Measurements from ENCODE around the gene TNS4. TPM values are rescaled to one million over a fixed set of nuclear protein-coding genes. Genes with fewer than 3 reads are reported as not detected.
A peak's percentile ranks its signal among the peaks of the same experiment; 100 is the strongest.

Gene TNS4
- total and polyA plus RNA-seq, 2 of the 4 experiments (the other 2 are of a cell fraction): not detected

DNA sequence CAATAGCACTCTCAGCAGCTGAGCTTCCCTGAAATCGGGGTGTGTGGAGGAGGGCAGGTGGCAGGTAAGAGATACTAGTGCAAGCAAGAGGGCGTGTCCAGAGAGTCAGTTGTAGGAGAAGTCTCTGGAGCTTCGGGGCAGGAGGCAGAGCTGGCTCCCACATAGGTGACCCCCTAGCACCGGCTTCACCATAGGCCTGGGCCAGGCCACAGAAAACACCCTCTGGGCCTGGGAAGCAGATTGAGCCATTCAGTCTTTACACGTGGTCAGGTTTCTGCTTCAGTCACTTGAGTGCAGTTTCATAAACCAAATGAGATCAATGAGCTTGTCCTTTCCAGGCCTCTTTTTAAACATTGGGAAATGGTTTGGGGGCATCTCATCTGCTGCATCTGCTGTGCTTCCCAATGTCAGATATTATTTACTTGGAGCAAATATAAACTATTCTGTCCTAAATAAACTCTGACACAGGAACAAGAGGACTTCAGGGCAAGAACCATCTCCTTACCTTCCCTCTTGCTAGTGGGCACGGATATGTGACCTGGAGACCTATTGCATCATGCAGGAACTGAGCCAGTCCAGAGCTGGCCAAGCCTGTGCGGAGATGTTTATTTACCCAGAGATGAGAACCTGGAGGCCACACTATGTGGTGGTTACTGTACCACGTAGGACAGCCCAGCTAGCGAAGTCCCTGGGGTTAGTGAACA lies 47.7 kb upstream of the TNS4 start:
- Histone ChIP-seq H2BK5ac (ENCODE audit: low read depth, low read length, poor library complexity, severe bottlenecking) (peak overlapping the region; percentile 100), H3K36me3 (ENCODE audit: control insufficient read depth, insufficient read depth, low read length) (no peaks in the 10 kb centered on the region), H4K91ac (ENCODE audit: insufficient read depth, low read depth, low read length) (peak overlapping the region; percentile 100), H2BK120ac (ENCODE audit: low read depth, low read length) (peak overlapping the region; percentile 100), H3K9me1 (ENCODE audit: insufficient read depth, low read length) (peaks cover 47% of the 10 kb centered on the region), H2BK20ac (ENCODE audit: low read depth, low read length) (peak overlapping the region; percentile 100), H2AK5ac (ENCODE audit: low read depth, low read length) (peak overlapping the region; percentile 100), H3K4me1 (ENCODE audit: control insufficient read depth, insufficient read depth, low read length) (peaks cover 54% of the 10 kb centered on the region), H3K27me3 (ENCODE audit: control insufficient read depth, insufficient read depth, low read length) (no peaks in the 10 kb centered on the region), H2BK15ac (ENCODE audit: low read depth, low read length) (peak overlapping the region; percentile 100), H3K9ac (ENCODE audit: low read depth, low read length) (peak overlapping the region; percentile 89), H3K18ac (ENCODE audit: low read depth, low read length) (peak overlapping the region; percentile 100), H2AFZ (replicated peaks; ENCODE audit: low read length, poor library complexity) (peak overlapping the region; percentile 64), H3K4ac (ENCODE audit: low read depth, low read length) (peak overlapping the region; percentile 100), H3K14ac (replicated peaks; ENCODE audit: low read depth, low read length) (peak overlapping the region; percentile 99), H3K79me1 (ENCODE audit: low read depth in 1 of 2, low read length in 2 of 2) (peaks cover 12 to 44% of the 10 kb centered on the region in 2 experiments; a peak in 3 of 4 replicates), H2AK9ac (replicated peaks; ENCODE audit: low read depth, low read length, poor library complexity) (peak overlapping the region; percentile 97), H3K56ac (ENCODE audit: extremely low read depth, insufficient read depth, low read length) (peak overlapping the region; percentile 99), H3K4me2 (ENCODE audit: low read depth, low read length) (no peak overlapping the region), H4K8ac (ENCODE audit: low read depth in 2 of 2, low read length in 2 of 2) (peak overlapping the region; percentile 97), H3K4me3 (ENCODE audit: insufficient read depth, low read depth, low read length) (no peak overlapping the region), H3K9me3 (ENCODE audit: control insufficient read depth, insufficient read depth, low read length) (no peaks in the 10 kb centered on the region), H4K20me1 (ENCODE audit: insufficient read depth, low read length) (no peaks in the 10 kb centered on the region), H3K27ac (ENCODE audit: insufficient read depth, low read length) (peak overlapping the region; percentile 98), H4K5ac (ENCODE audit: low read depth, low read length) (peak overlapping the region; percentile 99), H3K23ac (ENCODE audit: low read depth, low read length) (peak overlapping the region; percentile 99)
- in situ Hi-C loops (cut with MboI; ENCODE audit: low sequenced_read_pairs): no loop called here
- 0 out of 2 replicates have a peak, but pooled peaks have one; percentile 3 for TF ChIP-seq RAD21 (IDR thresholded peaks at IDR 0.05; ENCODE audit: low read length)
- no peak for TF ChIP-seq RFX5 (IDR thresholded peaks at IDR 0.05; ENCODE audit: low read depth, low read length)
- 0 out of 2 replicates have a peak, but pooled peaks have one; percentile 9 for TF ChIP-seq CHD1 (IDR thresholded peaks at IDR 0.05; ENCODE audit: low read depth, low read length)
- peak; percentile 99 for TF ChIP-seq CEBPB (IDR thresholded peaks at IDR 0.05; ENCODE audit: low read depth, low read length)
- TF ChIP-seq BHLHE40 (IDR thresholded peaks at IDR 0.05; ENCODE audit: low read depth, low read length): peak; percentile 24; the same call in 1 of the 2 replicates
- TF ChIP-seq POLR2A (IDR thresholded peaks at IDR 0.05; ENCODE audit: low read depth, low read length): peak; percentile 22; the same call in 1 of the 2 replicates
- TF ChIP-seq RCOR1 (IDR thresholded peaks at IDR 0.05; ENCODE audit: insufficient replicate concordance, low read length): no peak
- peak; percentile 9; the same call in 1 of the 2 replicates for TF ChIP-seq NFE2L2 (IDR thresholded peaks at IDR 0.05; ENCODE audit: low read depth, low read length)
- TF ChIP-seq FOS (IDR thresholded peaks at IDR 0.05; ENCODE audit: low read depth, low read length): peak; percentile 62; the same call in 1 of the 2 replicates
- CTCF ChIA-PET: interaction anchor here (0.8 to 3.3 kb wide), 5 partner anchors 9 to 101 kb away, joined by 3 to 19 read pairs (median 3); no protein-coding TSS in a partner anchor
- dilution Hi-C loops (cut with HindIII; ENCODE audit: low sequenced_read_pairs, unreplicated experiment): no loop called here
- POLR2A ChIA-PET (ENCODE audit: unreplicated experiment): interaction anchor here (0.5 to 1.5 kb wide), 7 partner anchors 9 to 510 kb away, joined by 3 read pairs; no protein-coding TSS in a partner anchor
- peak; percentile 57 for ATAC-seq (ENCODE audit: low read depth)
- BruUV-seq (replicated peaks): no TSS peak
- intact Hi-C loops (cut with micrococcal nuclease): no loop called here
- 33% methylated on average over 3 of the region's 9 CpGs; no CpG with 5 or more reads in 1 of the 2 experiments for WGBS, 2 experiments (ENCODE audit: extremely low coverage in 2 of 2, insufficient read length in 1 of 2)
- peak; percentile 98 for DNase-seq
